Measurements from ENCODE around the gene MMP24OS. TPM values are rescaled to one million over a fixed set of nuclear protein-coding genes. Genes with fewer than 3 reads are reported as not detected.

The MMP24OS gene
- total and polyA plus RNA-seq, 9 donors = 8.8 to 33.9 (median 22.7) TPM

DNA sequence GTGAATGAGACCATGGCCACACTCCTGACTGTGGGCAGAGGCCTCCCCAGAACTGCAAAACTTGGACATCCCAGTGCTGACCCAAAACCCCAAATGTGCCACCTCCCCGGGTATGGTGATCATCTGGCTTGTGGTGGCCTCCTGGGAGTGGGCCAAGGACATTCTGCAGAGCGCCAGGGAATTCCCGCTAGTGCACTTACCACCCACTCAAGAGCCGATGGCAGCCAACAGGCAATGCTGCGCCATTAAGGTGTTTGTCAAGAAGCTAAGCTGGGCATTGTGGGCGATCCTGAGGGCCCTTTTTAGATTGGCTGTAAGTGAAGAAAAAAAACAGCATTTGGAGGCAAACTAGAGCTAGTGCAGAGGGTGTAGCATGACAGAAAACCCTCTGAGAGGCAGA is 42.0 kb downstream of the MMP24OS start:
- Histone ChIP-seq H3K4me1 (ENCODE audit: control insufficient read depth, insufficient read depth, low read length) (no peaks in the 10 kb centered on the region), H3K9me3 (replicated peaks; ENCODE audit: control insufficient read depth, low read depth, low read length) (no peaks in the 10 kb centered on the region), H3K27me3 (ENCODE audit: control insufficient read depth, insufficient read depth, low read length) (peaks cover 4% of the 10 kb centered on the region), H3K4me3 (ENCODE audit: low read length) (no peak overlapping the region), H3K27ac (ENCODE audit: low read length) (no peak overlapping the region), H3K36me3 (ENCODE audit: control insufficient read depth, insufficient read depth, low read length) (no peaks in the 10 kb centered on the region)
- no peak for DNase-seq
- 100% methylated on average over 1 of the region's 6 CpGs for WGBS (ENCODE audit: insufficient coverage)

GRCh38 chr20:35232575-35232974 is 45.3 kb downstream of the MMP24OS start:
- WGBS (ENCODE audit: insufficient coverage) = 23% methylated on average over 2 of the region's 2 CpGs
- no peak for DNase-seq
- Histone ChIP-seq H3K9me3 (replicated peaks; ENCODE audit: control insufficient read depth, low read depth, low read length) (no peaks in the 10 kb centered on the region), H3K4me3 (ENCODE audit: low read length) (no peak overlapping the region), H3K27me3 (ENCODE audit: control insufficient read depth, insufficient read depth, low read length) (no peaks in the 10 kb centered on the region), H3K36me3 (ENCODE audit: control insufficient read depth, insufficient read depth, low read length) (no peaks in the 10 kb centered on the region), H3K4me1 (ENCODE audit: control insufficient read depth, insufficient read depth, low read length) (no peaks in the 10 kb centered on the region), H3K27ac (ENCODE audit: low read length) (no peak overlapping the region)

GRCh38 chr20:35226884-35227681 is 50.8 kb downstream of the MMP24OS start:
- H3K27ac ChIP-seq (ENCODE audit: low read length) = no peak overlapping the region
- peaks cover 17% of the 10 kb centered on the region for H3K27me3 ChIP-seq (ENCODE audit: control insufficient read depth, insufficient read depth, low read length)
- no peak overlapping the region for H3K4me3 ChIP-seq (ENCODE audit: low read length)
- no peaks in the 10 kb centered on the region for H3K36me3 ChIP-seq (ENCODE audit: control insufficient read depth, insufficient read depth, low read length)
- 2% methylated on average over 71 of the region's 74 CpGs for WGBS (ENCODE audit: insufficient coverage)
- H3K4me1 ChIP-seq (ENCODE audit: control insufficient read depth, insufficient read depth, low read length) = peaks cover 7% of the 10 kb centered on the region
- no peaks in the 10 kb centered on the region for H3K9me3 ChIP-seq (replicated peaks; ENCODE audit: control insufficient read depth, low read depth, low read length)
- peak; percentile 68 for DNase-seq

Other genes with a start within 250 kb of the MMP24OS start
- gene TRPC4AP, start 185.3 kb downstream of the MMP24OS start, total RNA-seq = 28.6 TPM
- 10 to 100 TPM; 46.6 to 61.0 (median 56.7) TPM for gene TRPC4AP, start 185.3 kb downstream of the MMP24OS start, polyA plus RNA-seq (ENCODE audit: insufficient read depth in 1 of 8, insufficient read length in 8 of 8, low replicate concordance in 1 of 8)
- gene EDEM2, start 130.8 kb downstream of the MMP24OS start, total RNA-seq = 9.4 TPM
- gene EDEM2, start 130.8 kb downstream of the MMP24OS start, polyA plus RNA-seq (ENCODE audit: insufficient read depth in 1 of 8, insufficient read length in 8 of 8, low replicate concordance in 1 of 8) = 10 to 100 TPM in 3 of 8 donors, 1 to 10 TPM in 5; 7.4 to 10.8 (median 9.5) TPM
- gene PROCR, start 106.0 kb downstream of the MMP24OS start, total RNA-seq = 51.9 TPM
- gene PROCR, start 106.0 kb downstream of the MMP24OS start, polyA plus RNA-seq (ENCODE audit: insufficient read depth in 1 of 8, insufficient read length in 8 of 8, low replicate concordance in 1 of 8) = 10 to 100 TPM; 31.1 to 51.3 (median 44.0) TPM
- 0.27 TPM for gene MMP24, start 51.4 kb downstream of the MMP24OS start, total RNA-seq
- gene MMP24, start 51.4 kb downstream of the MMP24OS start, polyA plus RNA-seq (ENCODE audit: insufficient read depth in 1 of 8, insufficient read length in 8 of 8, low replicate concordance in 1 of 8) = under 1 TPM; 0.28 to 0.61 (median 0.36) TPM
- gene EIF6, start 6.7 kb upstream of the MMP24OS start, total RNA-seq = 73.9 TPM
- gene EIF6, start 6.7 kb upstream of the MMP24OS start, polyA plus RNA-seq (ENCODE audit: insufficient read depth in 1 of 8, insufficient read length in 8 of 8, low replicate concordance in 1 of 8) = 100 to 1,000 TPM in 1 of 8 donors, 10 to 100 TPM in 7; 70.4 to 105 (median 85.2) TPM
- not detected for gene FAM83C, start 14.3 kb upstream of the MMP24OS start, total RNA-seq
- 1 to 10 TPM in 1 of 8 donors, under 1 TPM in 1, not detected in 6; 0.11 to 2.1 TPM for gene FAM83C, start 14.3 kb upstream of the MMP24OS start, polyA plus RNA-seq (ENCODE audit: insufficient read depth in 1 of 8, insufficient read length in 8 of 8, low replicate concordance in 1 of 8)
- 33.5 TPM for gene UQCC1, start 133.9 kb upstream of the MMP24OS start, total RNA-seq
- gene UQCC1, start 133.9 kb upstream of the MMP24OS start, polyA plus RNA-seq (ENCODE audit: insufficient read depth in 1 of 8, insufficient read length in 8 of 8, low replicate concordance in 1 of 8) = 10 to 100 TPM; 33.2 to 43.8 (median 37.7) TPM
- gene GDF5, start 160.1 kb upstream of the MMP24OS start, total RNA-seq = 1.2 TPM
- under 1 TPM; 0.14 to 0.77 (median 0.25) TPM for gene GDF5, start 160.1 kb upstream of the MMP24OS start, polyA plus RNA-seq (ENCODE audit: insufficient read depth in 1 of 8, insufficient read length in 8 of 8, low replicate concordance in 1 of 8)
- 15.0 TPM for gene CEP250, start 177.5 kb upstream of the MMP24OS start, total RNA-seq
- 10 to 100 TPM; 23.8 to 34.8 (median 25.9) TPM for gene CEP250, start 177.5 kb upstream of the MMP24OS start, polyA plus RNA-seq (ENCODE audit: insufficient read depth in 1 of 8, insufficient read length in 8 of 8, low replicate concordance in 1 of 8)

Measured in muscle of leg (tissue), 11 donors.